GM11168 (cell line): ENCODE measurements around the gene NINJ2.
"Not testable (repeated sequence)": the region's sequence is repeated elsewhere in the genome, so short reads cannot be mapped to it uniquely, and the experiment has no call there.

ENCODE experiments used
- in situ Hi-C: fragments of 300-500 bp; cut with MboI; formaldehyde crosslinking; loops from one replicate; pipeline ENCODE4 v1.12.0; 2022; ENCODE audit warnings: low sequenced_read_pairs; ENCODE audit not compliant: unreplicated experiment

Gene NINJ2, protein sequence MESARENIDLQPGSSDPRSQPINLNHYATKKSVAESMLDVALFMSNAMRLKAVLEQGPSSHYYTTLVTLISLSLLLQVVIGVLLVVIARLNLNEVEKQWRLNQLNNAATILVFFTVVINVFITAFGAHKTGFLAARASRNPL

DNA sequence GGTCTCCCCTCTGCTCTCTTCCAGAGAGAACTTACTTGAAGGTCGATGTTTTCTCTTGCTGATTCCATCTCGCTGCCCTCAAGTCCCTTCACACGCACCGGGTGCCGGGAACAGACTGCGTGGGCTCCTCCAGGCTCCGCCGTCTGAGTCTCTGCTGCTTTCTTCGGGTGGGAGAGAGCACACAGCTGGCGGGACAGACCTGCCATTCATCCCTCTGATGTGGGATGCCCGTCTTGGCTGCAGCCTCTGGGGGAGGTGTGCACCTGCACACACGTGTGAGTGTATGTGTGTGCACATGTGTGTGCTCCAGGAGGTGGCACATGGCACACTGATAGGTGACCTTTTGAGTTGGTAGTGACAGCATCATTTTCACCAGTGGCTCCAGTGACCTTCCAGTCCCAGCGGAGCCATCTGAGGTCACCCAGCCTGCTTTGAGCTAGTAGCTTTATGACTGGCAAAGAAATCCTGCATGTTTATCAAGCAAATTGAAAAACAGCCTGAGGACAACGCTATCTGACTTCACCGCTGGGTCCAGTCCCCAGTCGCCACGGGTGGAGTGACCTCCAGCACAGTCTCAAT lies at the start of gene NINJ2:
TSS of gene NINJ2 (minus strand) at position 153 of the 579 bp plus-strand sequence. CDS start at position 68, 85 bp downstream.
- in situ Hi-C loops, result no loop called here

DNA sequence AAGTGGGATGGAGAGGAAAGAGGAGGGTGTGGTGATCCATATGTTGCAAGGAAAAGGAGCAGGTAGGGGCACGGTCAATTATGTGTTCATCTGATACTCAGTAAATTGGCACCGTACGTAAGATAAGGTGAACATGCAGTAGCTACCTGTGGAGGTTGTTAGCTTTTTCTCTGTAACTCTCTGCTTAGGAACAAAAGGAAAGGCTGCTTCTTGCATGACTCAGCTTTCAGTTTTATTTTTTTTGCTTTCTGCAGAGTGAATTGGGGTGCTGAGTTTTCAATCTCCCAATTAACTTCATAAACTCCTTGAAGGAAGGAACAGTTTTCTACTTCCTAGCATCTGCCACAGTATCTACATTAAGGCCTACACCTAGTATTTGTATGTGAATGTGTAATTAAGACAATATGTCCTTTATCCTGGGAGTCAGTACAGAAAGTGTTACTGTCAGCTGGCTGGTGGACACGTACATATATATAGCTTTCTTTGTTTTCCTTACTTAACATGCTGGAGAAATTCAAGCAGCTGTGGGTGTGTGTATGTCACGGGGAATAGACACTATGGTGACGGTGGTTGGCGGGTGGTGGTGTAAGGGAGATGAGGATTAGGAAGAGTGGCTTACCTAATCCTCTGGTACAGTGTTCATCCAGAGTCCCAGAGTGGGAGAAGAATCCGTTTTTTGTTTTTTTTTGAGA lies 49.1 kb upstream of the NINJ2 start:
- in situ Hi-C loops, result no loop called here

DNA sequence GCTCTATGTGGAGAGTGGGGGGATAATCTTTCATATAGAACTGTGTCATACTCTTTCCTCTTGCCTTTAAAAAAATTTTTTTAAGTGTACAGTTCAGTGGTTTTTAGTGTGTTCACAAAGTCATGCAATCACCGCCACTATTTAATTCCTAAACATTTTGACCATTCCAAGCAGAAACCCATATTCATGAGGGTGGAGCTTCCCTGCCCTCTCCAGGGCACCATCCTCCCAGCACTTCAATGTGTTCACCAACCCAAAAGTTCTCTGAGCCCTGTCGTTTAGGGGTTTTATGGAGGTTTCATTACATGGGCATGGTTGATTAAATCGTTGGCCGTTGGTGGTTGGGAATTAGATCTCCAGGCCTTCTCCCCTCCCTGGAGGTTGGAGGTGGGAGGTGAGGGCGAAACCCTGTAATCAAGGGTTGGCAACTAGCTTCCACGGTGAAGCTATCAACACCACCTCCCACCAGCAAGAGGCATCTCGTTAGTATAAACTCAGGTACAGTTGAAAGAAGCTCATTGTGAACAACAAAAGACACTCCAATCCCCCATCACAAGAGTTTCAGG lies 46.3 kb upstream of the NINJ2 start:
- in situ Hi-C loops, result no loop called here

DNA sequence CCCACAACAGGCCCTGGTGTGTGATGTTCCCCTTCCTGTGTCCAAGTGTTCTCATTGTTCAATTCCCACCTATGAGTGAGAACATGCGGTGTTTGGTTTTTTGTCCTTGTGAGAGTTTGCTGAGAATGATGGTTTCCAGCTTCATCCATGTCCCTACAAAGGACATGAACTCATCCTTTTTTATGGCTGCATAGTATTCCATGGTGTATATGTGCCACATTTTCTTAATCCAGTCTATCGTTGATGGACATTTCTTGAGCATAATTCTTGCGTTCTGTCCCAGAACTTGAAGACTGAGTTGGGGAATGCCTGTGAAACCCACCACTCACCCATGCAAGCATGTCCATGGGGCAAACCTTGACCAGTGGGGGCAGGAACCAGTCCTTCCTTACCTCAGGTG lies 44.8 kb upstream of the NINJ2 start:
- in situ Hi-C loops, result not testable (repeated sequence)

DNA sequence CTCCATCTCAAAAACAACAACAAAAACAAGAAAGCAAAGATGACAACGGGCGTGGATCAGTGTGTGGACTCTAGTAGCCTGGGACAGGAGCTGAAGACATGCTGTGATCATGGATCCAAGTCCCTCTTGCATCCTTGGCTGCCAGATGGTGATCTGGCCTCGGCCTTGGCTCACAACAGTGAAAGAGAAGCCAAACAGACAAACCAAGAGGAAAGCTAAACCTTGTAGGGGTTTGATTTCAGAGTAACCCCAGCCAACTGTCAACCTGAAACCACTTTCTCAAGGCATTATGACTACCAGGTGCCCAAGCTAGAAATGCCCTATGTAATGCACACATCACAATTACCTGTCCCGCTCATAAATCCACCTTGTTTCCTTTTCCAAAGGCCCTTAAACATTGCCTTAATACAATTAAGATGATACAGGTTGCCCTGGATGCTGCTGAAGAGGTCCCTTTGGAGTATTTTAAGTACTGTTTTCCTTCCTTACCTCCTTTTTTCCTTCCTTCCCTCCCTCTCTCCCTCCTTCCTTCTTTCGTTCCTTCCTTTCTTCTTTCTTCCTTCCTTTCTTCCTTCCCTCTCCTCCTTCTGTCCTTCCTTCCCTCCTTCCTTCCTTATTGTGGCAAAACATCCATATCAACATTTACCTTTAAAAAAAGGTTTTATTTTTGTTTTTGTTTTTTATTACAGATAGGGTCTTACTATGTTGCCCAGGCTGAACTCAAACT lies 41.4 kb upstream of the NINJ2 start:
- in situ Hi-C loops, result no loop called here

DNA sequence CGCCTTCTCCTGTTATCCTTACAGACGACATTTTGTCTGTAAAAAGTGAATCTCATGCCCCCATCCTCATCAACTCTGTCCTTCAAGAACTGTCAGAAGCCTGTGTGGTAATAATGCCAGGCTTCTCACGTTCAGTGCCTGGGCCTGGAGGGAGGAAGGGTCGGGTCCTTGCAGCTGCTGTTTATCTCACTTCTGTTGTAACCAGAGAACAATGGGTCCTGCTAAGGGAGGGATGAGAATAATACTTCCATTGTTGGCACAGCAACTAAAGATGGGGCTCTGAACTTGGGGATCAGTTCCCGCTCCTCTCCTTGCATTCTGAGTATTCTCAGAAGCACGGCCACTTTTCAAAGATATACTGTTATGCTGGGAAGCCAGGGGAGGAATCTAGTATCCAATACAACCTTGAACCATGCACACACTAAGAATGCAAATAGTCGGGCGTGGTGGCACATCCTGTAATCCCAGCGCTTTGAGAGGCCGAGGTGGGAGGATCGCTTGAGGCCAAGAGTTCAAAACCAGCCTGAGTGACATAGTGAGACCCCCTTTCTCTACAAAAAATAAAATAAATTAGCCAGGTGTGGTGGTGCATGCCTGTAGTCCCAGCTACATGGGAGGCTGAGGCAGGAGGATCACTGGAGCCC lies 38.8 kb upstream of the NINJ2 start:
- in situ Hi-C loops, result no loop called here

DNA sequence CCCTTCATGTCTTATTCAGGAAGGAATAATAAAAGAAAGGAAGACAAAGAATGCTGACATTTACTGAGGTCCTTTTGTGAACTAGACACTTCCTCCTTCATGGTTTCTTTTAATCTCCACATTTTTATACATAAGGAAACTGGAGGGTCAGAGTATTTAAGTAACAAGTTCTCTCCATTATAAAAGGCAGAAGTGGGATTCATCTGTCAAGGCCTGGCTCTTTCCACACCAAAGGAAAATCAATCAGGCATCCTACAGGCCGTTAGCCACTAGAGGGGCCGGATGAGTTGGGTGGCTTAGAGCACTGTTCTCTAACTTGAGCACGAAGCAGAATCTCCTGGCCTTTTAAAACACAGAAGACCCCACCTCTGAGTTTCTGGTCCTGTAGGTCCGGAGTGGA lies 36.8 kb upstream of the NINJ2 start:
- in situ Hi-C loops, result no loop called here

DNA sequence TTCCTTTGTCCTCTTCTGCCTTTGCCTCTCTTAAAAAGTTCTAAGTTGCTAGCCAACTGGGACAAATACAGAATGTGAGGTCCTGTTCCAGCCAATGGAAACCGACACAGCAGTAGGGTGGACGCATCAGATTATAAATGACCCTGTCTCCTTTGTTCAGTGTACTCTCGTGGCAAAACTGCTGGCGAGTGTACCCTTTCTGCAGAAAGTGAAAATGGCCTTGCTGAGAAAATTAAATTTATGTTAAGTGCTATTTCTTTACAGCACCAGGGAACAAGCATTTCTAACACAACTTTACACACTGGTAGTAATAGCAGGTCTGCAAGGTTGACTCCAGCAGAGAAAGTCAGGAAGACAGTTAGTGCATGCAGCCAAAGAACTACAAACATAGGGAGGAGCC lies 35.0 kb upstream of the NINJ2 start:
- in situ Hi-C loops, result not testable (repeated sequence)

DNA sequence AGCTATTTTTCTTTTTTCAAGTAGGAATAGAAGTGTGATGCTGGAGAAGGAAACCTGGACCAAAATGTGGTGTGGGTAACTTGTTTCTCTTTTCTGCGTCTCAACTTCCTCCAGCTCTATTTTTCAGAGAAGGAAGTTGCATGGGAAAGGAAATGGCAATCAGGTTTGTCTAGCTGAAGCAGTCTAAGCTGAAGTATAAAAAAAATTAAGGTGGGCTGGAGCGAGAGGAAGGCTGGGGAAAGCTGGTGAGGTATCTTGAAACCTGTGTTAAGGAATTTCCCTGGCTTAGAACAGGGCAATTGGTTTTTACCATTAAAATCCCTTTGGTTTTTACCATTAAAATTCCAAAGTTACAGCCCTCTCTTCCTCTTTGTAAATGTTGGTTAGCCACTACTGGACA lies 34.2 kb upstream of the NINJ2 start:
- in situ Hi-C loops, result no loop called here

DNA sequence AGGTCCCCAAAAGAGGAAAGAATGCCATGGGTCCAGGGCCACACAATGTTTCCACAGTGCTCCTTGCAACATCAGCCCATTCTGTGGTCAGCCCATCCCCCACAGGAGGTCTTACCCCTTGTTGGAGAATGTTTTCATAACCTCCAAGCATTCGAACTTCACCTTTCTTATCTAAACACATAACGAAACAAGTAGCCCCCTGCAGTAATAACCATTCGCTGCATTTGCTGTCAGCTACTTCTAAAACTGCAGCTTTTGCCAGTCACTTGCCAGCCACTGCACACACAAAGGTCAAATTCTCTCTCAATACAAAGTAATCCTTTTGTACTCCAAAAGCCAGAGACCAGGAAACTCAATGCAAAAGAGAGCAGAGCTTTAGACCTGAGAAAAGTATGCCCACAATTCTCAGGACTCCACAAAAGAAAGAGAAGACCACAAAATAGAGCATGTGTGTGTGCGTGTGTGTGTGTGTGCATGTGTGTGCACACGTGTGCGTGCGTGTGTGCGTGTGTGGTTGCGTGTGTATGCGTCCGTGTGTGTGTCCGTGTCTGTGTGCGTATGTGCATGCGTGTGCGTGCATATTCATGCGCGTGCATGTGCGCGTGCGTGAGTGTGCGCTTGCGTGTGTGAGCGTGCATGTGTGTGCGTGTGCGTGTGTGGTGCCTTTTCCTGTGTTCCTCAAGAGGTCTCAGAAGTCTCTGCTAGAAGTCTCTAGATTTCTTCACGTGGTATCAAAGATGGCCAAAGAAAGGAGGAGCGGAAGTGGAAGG lies 31.7 kb upstream of the NINJ2 start:
- in situ Hi-C loops, result loop anchor here (5.0 kb wide), 1 partner anchor 42 kb away; no protein-coding TSS in a partner anchor

DNA sequence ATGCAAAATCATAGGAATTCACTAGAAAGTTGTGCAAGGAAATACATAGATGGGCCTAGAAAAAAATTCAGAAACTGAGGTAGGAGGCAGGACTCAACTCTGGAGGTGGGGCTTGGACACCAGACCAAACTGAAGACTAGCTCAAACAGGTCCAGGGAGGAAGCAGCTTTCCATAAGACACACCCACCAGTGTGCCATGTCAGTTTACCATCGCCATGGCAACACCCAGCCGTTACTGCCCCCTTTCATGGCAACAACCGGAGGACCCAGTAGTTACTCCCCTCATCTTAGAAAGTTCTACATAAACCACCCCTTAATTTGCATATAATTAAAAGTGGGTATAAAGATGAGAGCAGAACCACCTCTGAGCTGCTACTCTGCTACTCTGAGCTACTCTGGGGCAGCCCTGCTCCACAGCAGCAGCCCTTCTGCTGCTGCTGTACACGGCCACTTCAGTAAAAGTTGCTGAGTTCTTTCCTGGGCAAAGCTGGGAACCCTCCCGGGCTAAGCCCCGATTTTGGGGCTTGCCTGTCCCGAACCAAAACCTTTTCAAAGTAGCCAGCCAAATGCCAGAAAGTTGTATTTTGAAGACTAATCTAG lies 30.8 kb upstream of the NINJ2 start:
- in situ Hi-C loops, result loop anchor here (5.0 kb wide), 1 partner anchor 43 kb away; no protein-coding TSS in a partner anchor

DNA sequence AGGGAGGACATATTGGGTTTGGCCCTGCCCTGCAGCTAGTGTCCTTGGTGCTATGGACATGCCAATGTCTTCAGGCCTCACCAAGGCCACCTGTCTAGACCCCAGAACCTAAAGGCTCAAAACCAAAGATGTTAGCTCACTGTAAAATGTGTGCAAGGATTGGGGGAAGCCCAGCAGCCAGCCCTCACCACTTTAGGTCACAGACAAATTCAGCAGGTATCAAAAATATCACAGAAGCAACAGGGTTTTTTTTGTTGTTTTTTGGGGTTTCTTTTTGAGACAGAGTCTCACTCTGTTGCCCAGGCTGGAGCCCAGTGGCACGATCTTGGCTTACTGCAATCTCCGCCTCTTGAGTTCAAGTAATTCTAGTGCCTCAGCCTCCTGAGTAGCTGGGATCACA lies 29.0 kb upstream of the NINJ2 start:
- in situ Hi-C loops, result loop anchor here (5.0 kb wide), 1 partner anchor 45 kb away; no protein-coding TSS in a partner anchor

DNA sequence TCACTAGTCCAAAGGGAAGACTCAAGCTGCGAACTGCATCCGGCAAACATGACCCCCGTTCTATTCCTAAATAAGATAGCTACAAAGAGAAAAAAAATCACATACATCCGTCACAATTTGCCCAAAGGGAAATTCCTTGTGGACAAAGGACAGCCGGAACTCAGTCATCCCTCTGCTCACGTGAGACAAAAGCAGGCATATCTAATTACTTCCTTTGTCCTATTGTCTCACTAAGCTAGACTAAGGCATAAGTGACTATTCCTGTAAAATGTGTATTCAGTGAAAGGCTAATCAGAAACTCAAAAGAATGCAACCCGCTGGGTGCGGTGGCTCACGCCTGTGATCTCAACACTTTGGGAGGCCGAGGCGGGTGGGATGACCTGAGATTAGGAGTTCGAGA lies 27.2 kb upstream of the NINJ2 start:
- in situ Hi-C loops, result loop anchor here (5.0 kb wide), 1 partner anchor 47 kb away; no protein-coding TSS in a partner anchor

DNA sequence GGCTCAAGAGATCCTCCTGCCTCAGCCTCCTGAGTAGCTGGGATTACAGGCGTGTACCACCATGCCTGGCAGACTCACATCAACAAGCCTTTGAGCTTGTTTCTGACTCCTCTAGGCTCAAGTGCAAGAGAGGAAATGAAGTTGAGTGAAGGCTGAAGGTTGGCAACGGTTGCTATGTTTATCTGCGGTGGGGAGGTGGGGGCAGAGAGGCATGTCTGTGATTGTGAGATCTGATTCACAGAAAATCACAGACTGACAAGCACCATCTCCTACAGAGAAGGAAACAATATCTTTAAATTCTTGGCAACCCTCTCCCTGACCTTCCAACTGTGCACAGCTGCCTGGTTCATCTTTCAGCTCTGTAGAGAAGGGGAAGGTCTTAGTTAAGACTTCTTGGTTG lies 22.1 kb upstream of the NINJ2 start:
- in situ Hi-C loops, result no loop called here

DNA sequence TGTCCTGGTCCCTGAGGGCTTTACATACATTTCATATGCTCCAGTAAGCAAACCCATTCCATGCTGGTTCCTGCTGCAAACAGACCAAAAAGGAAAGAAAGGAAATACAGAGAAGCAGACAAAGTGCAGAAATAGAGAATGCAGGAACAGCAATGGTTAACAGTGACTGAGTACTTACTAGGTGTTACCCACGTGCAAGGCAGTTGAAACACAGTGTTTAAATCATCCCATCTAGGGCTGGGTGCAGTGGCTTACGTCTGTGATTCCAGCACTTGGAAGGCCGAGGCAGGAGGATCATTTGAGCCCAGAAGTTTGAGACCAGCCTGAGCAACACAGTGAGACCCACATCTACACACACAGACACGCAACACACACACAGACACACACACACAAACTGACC lies 21.2 kb upstream of the NINJ2 start:
- in situ Hi-C loops, result no loop called here

DNA sequence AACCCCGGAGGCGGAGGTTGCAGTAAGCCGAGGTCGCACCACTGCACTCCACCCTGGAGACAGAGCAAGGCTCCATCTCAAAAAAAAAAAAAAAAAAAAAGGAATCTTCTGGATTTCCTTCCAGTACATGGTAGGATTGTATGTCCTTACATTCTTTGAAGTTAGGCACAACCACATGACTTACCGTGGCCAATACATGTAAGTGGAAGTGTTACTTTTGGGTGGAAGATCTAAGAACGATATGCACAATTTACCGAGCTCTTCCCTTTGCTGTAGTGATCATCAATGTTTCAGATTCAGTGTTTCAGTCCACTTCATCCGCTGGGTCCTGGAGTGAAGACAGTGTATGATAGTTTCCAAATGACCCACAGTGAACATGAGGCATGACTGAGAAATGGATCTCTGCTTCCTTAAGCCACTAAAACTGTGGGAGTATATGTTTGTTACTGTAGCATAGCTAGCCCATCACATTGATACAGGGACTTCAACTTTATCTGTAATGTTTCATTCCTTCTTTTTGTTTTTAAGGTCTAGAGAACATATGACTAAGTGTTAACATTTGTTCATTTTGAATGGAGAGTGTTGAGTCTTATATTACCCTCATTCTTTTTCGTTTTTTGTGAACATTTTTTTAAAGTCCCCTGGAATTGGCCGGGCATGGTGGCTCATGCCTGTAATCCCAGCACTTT lies 18.5 kb upstream of the NINJ2 start:
- in situ Hi-C loops, result no loop called here

DNA sequence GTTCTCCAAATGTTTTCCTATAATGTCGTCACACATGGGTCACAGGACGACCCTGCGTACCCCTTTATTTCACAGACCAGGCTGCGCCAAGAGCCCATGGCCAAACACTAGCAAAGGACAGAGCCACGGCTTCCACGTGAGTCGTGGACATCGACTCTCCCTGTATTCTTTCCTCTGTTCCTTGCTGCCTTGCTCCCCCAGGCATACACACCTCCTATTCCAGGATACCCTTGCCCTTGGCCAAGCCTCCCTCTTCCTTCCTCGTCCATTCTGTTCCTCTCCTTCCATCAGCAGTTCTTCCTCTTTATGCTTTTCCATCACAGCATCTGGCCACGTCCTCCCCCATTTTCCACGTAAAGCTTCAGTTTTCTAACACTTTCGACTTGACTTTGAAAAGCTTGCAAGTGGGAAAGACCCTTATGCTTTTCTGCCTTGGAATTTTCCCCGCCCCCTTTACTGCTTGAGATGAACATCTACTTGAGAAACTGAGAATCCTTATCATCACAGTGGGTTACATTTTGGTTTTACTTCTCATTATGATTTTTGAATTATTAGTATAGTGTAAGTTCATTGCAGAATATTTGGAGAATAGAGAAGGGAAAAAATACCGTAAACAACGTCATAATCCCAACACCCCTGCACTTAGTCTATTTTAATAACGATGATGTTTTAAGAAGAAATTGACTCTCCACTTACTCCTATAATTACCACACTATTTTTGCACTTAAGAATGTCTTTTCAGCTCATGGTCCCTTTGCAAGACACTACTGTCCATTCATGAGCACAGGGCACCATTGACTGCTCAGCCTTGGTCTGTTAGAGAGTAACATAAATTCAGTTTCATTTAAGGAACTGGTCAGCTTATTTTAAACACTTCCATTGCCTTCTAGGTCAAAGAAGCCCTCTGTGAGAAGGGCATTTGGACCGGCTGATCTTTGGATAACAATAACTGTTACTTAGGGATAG lies 15.8 kb upstream of the NINJ2 start:
- in situ Hi-C loops, result no loop called here
